GM19099 (cell line): ENCODE data around the gene KPNA3.

Experiments
- POLR2A ChIP-seq: IDR thresholded peaks from 3 replicates; pipeline ENCODE4 v1.6.1; 2011; ENCODE audit warnings: low read depth; ENCODE audit not compliant: insufficient read length; ENCODE audit errors: extremely low read depth

KPNA3 gene

GRCh38 chr13:49676581-49677298 is 115.7 kb downstream of the KPNA3 start:
- no peak for TF ChIP-seq POLR2A

- no peak for TF ChIP-seq POLR2A
Measured at GRCh38 chr13:49670828-49671227, 121.7 kb downstream of the KPNA3 start.

GRCh38 chr13:49669735-49670309 is 122.7 kb downstream of the KPNA3 start:
- no peak for TF ChIP-seq POLR2A

- no peak for TF ChIP-seq POLR2A
Measured at GRCh38 chr13:49667773-49668172, 124.7 kb downstream of the KPNA3 start.

- TF ChIP-seq POLR2A, result no peak
Measured at GRCh38 chr13:49664606-49665005, 127.9 kb downstream of the KPNA3 start.

GRCh38 chr13:49657241-49657641 is 135.2 kb downstream of the KPNA3 start:
- TF ChIP-seq POLR2A, result no peak

GRCh38 chr13:49655906-49656305 is 136.6 kb downstream of the KPNA3 start:
- TF ChIP-seq POLR2A, result no peak

- TF ChIP-seq POLR2A, result no peak
Measured at GRCh38 chr13:49654011-49654410, 138.5 kb downstream of the KPNA3 start.

GRCh38 chr13:49653478-49653877 is 139.0 kb downstream of the KPNA3 start:
- no peak for TF ChIP-seq POLR2A

- TF ChIP-seq POLR2A, result no peak
Measured at GRCh38 chr13:49652355-49653305, 139.9 kb downstream of the KPNA3 start.

- TF ChIP-seq POLR2A, result no peak
Measured at GRCh38 chr13:49651570-49652354, 140.7 kb downstream of the KPNA3 start.

- TF ChIP-seq POLR2A, result no peak
Measured at GRCh38 chr13:49649963-49650312, 142.5 kb downstream of the KPNA3 start.
